BLaER1 (cell line): Measurements from ENCODE around the gene LAMTOR2.

ENCODE experiments used
- H3K27ac ChIP-seq: shearing (Covaris generic); formaldehyde crosslinking; 2 replicates; pipeline ENCODE4 v1.8.1; 2022
- H3K27me3 ChIP-seq: shearing (Covaris generic); formaldehyde crosslinking; 2 replicates; pipeline ENCODE4 v1.8.1; 2022
- H3K36me3 ChIP-seq: shearing (Covaris generic); formaldehyde crosslinking; 2 replicates; pipeline ENCODE4 v1.8.1; 2022
- H3K4me1 ChIP-seq: shearing (Covaris generic); formaldehyde crosslinking; 2 replicates; pipeline ENCODE4 v1.8.1; 2022
- H3K4me2 ChIP-seq: shearing (Covaris generic); formaldehyde crosslinking; 2 replicates; pipeline ENCODE4 v1.8.1; 2022
- H3K4me3 ChIP-seq: shearing (Covaris generic); formaldehyde crosslinking; 2 replicates; pipeline ENCODE4 v1.8.1; 2022
- H3K9ac ChIP-seq: shearing (Covaris generic); formaldehyde crosslinking; 2 replicates; pipeline ENCODE4 v1.8.1; 2022
- H3K9me3 ChIP-seq: shearing (Covaris generic); formaldehyde crosslinking; 2 replicates; pipeline ENCODE4 v1.8.1; 2022
- H4K20me1 ChIP-seq: shearing (Covaris generic); formaldehyde crosslinking; 2 replicates; pipeline ENCODE4 v1.8.1; 2022
- Cebpa-rat ChIP-seq: shearing (Covaris generic); IDR thresholded peaks from 2 replicates; pipeline ENCODE4 v1.8.1; 2022

The LAMTOR2 gene

GRCh38 chr1:156081180-156081916, 26.8 kb downstream of the LAMTOR2 start:
- Histone ChIP-seq H3K9me3 (no peaks in the 10 kb centered on the region), H3K4me3 (peak overlapping the region; percentile 88), H3K36me3 (peaks cover 14% of the 10 kb centered on the region), H3K4me2 (peak overlapping the region; percentile 90), H3K27ac (peak overlapping the region; percentile 87), H3K4me1 (peaks cover 79% of the 10 kb centered on the region), H4K20me1 (peaks cover 58% of the 10 kb centered on the region), H3K9ac (peak overlapping the region; percentile 91), H3K27me3 (no peaks in the 10 kb centered on the region)
- no peak for TF ChIP-seq Cebpa-rat

GRCh38 chr1:156081917-156082308, 27.3 kb downstream of the LAMTOR2 start:
- Histone ChIP-seq H3K4me1 (peaks cover 77% of the 10 kb centered on the region), H4K20me1 (peaks cover 58% of the 10 kb centered on the region), H3K4me3 (peak overlapping the region; percentile 88), H3K36me3 (peaks cover 8% of the 10 kb centered on the region), H3K27ac (peak overlapping the region; percentile 87), H3K9ac (peak overlapping the region; percentile 91), H3K4me2 (peak overlapping the region; percentile 90), H3K9me3 (no peaks in the 10 kb centered on the region), H3K27me3 (no peaks in the 10 kb centered on the region)
- no peak for TF ChIP-seq Cebpa-rat

GRCh38 chr1:156082309-156083091, 27.9 kb downstream of the LAMTOR2 start, which contains the start of gene MEX3A:
Gene MEX3A, minus strand, starts transcription at chr1:156082465. Its CDS starts 467 bp downstream, at chr1:156081998.
- Histone ChIP-seq H4K20me1 (peaks cover 52% of the 10 kb centered on the region), H3K4me3 (peak within 1 kb of the TSS; percentile 88), H3K27me3 (no peaks in the 10 kb centered on the region), H3K9me3 (no peaks in the 10 kb centered on the region), H3K4me1 (peaks cover 77% of the 10 kb centered on the region), H3K27ac (peak within 1 kb of the TSS; percentile 87), H3K4me2 (peak within 1 kb of the TSS; percentile 90), H3K9ac (peak within 1 kb of the TSS; percentile 91), H3K36me3 (peaks cover 2% of the 10 kb centered on the region)
- TF ChIP-seq Cebpa-rat: no peak

GRCh38 chr1:156083800-156084790, 29.5 kb downstream of the LAMTOR2 start:
- H3K9ac ChIP-seq: peak overlapping the region; percentile 91
- H3K4me2 ChIP-seq: peak overlapping the region; percentile 90
- peaks cover 65% of the 10 kb centered on the region for H3K4me1 ChIP-seq

GRCh38 chr1:156086256-156086662, 31.7 kb downstream of the LAMTOR2 start:
- H4K20me1 ChIP-seq: peaks cover 35% of the 10 kb centered on the region
- no peak overlapping the region for H3K4me2 ChIP-seq
- no peaks in the 10 kb centered on the region for H3K27me3 ChIP-seq
- H3K4me3 ChIP-seq: no peak overlapping the region
- H3K36me3 ChIP-seq: no peaks in the 10 kb centered on the region
- no peak overlapping the region for H3K27ac ChIP-seq
- H3K9ac ChIP-seq: no peak overlapping the region
- no peak for TF ChIP-seq Cebpa-rat
- peaks cover 64% of the 10 kb centered on the region for H3K4me1 ChIP-seq
- H3K9me3 ChIP-seq: no peaks in the 10 kb centered on the region

More at GRCh38 chr1:156083800-156084790, 29.5 kb downstream of the LAMTOR2 start:
- TF ChIP-seq Cebpa-rat: no peak
- no peaks in the 10 kb centered on the region for H3K36me3 ChIP-seq
- peaks cover 36% of the 10 kb centered on the region for H4K20me1 ChIP-seq
- peak overlapping the region; percentile 88; the same call in 1 of the 2 replicates for H3K4me3 ChIP-seq
- no peaks in the 10 kb centered on the region for H3K27me3 ChIP-seq
- H3K9me3 ChIP-seq: no peaks in the 10 kb centered on the region
- no peak overlapping the region for H3K27ac ChIP-seq

GRCh38 chr1:156089704-156090103, 35.1 kb downstream of the LAMTOR2 start:
- Histone ChIP-seq H3K9me3 (no peaks in the 10 kb centered on the region), H3K4me3 (no peak overlapping the region), H3K36me3 (no peaks in the 10 kb centered on the region), H3K27ac (peak overlapping the region; percentile 46; the same call in 1 of the 2 replicates), H3K4me1 (peaks cover 46% of the 10 kb centered on the region), H4K20me1 (peaks cover 52% of the 10 kb centered on the region), H3K27me3 (no peaks in the 10 kb centered on the region), H3K4me2 (peak overlapping the region; percentile 92), H3K9ac (peak overlapping the region; percentile 57; the same call in 1 of the 2 replicates)
- TF ChIP-seq Cebpa-rat: no peak

- Histone ChIP-seq H3K27me3 (no peaks in the 10 kb centered on the region), H3K36me3 (no peaks in the 10 kb centered on the region), H3K9me3 (no peaks in the 10 kb centered on the region), H3K9ac (peak overlapping the region; percentile 57; the same call in 1 of the 2 replicates), H3K4me2 (peak overlapping the region; percentile 92), H3K4me1 (peaks cover 41% of the 10 kb centered on the region), H3K27ac (0 out of 2 replicates have a peak overlapping the region, but pooled peaks have one; percentile 46), H4K20me1 (peaks cover 53% of the 10 kb centered on the region), H3K4me3 (no peak overlapping the region; the same call in 1 of the 2 replicates)
- TF ChIP-seq Cebpa-rat: no peak
Observed at GRCh38 chr1:156090138-156090839, 35.7 kb downstream of the LAMTOR2 start.

GRCh38 chr1:156090840-156091188, 36.2 kb downstream of the LAMTOR2 start:
- peaks cover 45% of the 10 kb centered on the region for H3K4me1 ChIP-seq

More at GRCh38 chr1:156090840-156091188, 36.2 kb downstream of the LAMTOR2 start:
- H3K4me3 ChIP-seq: no peak overlapping the region
- H3K4me2 ChIP-seq: peak overlapping the region; percentile 92
- peaks cover 58% of the 10 kb centered on the region for H4K20me1 ChIP-seq
- no peak overlapping the region for H3K27ac ChIP-seq
- TF ChIP-seq Cebpa-rat: no peak
- H3K9me3 ChIP-seq: no peaks in the 10 kb centered on the region
- H3K9ac ChIP-seq: no peak overlapping the region
- no peaks in the 10 kb centered on the region for H3K36me3 ChIP-seq
- no peaks in the 10 kb centered on the region for H3K27me3 ChIP-seq
